GM20431 (cell line): ENCODE results near the gene MRPL48.
"Not testable (repeated sequence)": the region's sequence is repeated elsewhere in the genome, so short reads cannot be mapped to it uniquely, and the experiment has no call there.

Experiments
- in situ Hi-C: fragments of 300-500 bp; cut with MseI, MboI; formaldehyde crosslinking; loops from one replicate; pipeline ENCODE4 v1.15.0; 2020; ENCODE audit warnings: low sequenced_read_pairs; ENCODE audit not compliant: unreplicated experiment

Gene MRPL48

GRCh38 chr11:73770811-73771210 is 16.9 kb upstream of the MRPL48 start:
- in situ Hi-C loops = not testable (repeated sequence)

DNA sequence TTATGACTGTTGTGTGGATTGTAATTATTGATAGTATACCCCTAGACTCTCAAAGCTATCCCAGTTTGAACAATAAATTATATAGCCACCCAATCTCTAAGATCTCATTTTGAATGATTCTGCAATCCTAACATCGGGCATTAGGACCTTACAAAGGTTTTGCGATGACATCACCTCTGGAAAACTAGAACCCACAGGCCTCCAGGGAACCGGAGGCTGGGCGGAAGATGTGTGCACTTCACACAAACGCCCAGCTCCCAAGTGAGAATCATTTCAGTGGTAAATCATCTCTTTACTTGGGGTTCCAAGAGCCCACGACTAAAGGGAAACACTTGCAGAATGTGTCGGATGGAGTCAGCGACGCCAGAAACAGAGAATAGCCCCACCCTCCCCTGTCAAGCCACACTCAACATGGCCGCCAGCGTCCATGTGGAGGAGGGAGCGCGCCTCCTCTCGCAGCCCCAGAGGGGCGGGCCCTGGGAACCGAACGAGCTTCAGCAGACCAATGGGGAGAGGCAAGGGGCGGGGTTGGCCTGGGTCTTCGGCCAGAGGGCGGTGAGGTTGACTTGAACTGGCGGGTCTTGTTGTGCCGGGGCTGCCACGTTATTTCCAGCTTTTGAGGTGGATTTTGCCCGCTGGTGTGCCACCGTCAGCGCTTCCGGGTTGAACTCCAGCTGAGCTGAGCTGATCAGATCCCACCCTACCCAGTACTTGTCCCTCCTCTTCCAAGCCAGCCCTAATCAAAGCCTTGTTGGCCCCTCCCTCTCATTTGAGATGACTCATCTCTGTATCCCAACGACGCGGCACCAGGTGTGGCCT is 8.4 kb upstream of the MRPL48 start:
- in situ Hi-C loops = no loop called here

DNA sequence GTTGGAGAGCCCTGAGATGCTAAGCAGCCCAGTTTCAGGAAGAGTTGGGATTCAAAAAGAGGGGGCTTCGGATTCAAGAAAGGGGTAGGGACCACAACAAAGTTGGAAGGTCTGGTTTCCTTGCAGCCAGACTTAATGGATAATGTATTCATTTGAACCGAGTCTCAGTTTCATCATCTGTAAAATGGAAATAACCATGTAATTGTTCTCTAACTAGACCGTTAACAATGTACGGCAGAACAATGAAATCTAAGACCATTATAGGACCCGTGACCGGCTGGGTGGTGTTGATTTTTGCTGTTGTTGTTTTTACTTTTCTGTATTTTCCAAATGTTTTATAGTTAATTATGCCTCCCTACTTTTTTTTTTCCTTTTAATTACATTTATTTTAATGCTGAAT is 6.4 kb upstream of the MRPL48 start:
- in situ Hi-C loops = no loop called here

GRCh38 chr11:73783483-73784020 is 4.1 kb upstream of the MRPL48 start:
- in situ Hi-C loops = no loop called here

GRCh38 chr11:73784080-73784634 is 3.5 kb upstream of the MRPL48 start:
- in situ Hi-C loops = no loop called here

DNA sequence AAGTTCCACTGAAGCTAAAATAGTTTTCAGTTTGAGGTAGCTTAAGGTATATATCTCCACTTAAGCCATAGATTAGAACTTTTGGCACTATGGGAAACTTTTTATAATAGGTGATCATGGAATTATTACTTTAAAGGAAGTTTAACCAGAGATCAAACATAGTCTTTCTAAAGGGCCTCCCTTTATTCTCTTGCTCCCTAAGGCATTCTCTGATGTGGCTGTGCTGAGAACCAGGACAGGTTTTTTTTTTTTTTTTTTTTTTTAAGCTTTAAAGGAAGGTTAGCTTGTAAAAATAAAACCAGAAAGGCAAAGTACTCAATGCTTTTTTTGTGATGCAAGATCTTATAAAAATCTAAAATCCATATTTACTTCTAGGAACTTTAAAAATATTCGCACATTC is 2.9 kb upstream of the MRPL48 start:
- in situ Hi-C loops = no loop called here

- in situ Hi-C loops = not testable (repeated sequence)
Measured at GRCh38 chr11:73785467-73785866, 2.2 kb upstream of the MRPL48 start.

GRCh38 chr11:73787051-73787642 is 527 bp upstream of the MRPL48 start:
- in situ Hi-C loops = no loop called here

GRCh38 chr11:73789279-73789670 is 1.6 kb downstream of the MRPL48 start:
- in situ Hi-C loops = no loop called here

GRCh38 chr11:73792584-73792983 is 4.9 kb downstream of the MRPL48 start:
- in situ Hi-C loops = no loop called here

DNA sequence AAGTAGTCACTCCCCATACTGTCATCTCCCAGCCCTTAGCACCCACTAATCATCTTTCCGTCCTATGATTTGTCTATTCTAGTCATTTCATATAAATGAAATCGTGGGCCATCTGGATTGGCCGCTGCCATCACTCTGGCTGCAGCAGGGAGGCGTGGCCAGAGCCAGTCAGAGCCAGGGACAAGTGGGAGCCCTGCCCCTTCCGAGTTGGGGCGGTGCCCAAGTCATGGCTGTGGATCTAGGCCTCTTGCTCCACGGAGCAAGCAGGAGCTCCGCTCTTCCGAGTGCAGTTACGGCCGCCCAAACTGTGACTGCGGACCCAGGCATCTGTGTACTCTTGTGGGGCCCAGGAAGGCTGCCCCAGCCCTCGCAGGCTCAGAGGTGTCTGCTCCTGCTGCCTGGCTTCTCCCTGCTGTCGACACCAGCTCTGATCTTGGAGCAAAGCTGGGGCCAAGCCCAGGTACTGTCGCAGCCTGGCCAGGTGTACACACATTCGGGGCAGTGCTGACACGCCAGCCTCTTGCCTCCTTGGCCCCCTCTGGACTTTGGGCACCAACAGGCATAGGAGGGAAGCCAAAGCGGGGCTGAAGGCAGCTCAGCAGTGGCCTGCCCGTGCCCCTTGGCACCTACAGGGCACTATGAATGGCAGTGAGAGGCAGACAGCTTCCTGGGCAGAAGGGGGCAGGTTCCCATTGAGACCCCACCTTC is 8.4 kb downstream of the MRPL48 start:
- in situ Hi-C loops = no loop called here

DNA sequence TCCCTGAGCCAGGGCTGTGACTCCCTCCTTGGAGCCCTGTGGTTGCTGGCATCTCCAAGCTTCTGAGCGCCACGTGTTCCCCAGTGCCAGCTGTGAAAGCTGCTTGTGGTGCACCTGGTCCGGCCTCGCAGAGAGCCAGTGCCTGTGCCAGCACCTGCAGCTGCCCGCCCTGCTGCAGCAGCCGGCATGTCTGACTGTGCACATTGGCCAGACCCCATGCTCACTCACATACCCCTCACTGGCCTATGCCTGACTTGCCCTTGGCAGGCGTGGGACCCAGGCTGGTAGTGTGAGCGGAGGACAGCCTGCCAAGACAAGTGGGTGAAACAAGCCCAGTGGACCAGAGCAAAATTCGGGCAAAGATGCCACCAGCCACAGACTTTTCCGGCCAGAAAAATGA is 9.8 kb downstream of the MRPL48 start:
- in situ Hi-C loops = no loop called here

DNA sequence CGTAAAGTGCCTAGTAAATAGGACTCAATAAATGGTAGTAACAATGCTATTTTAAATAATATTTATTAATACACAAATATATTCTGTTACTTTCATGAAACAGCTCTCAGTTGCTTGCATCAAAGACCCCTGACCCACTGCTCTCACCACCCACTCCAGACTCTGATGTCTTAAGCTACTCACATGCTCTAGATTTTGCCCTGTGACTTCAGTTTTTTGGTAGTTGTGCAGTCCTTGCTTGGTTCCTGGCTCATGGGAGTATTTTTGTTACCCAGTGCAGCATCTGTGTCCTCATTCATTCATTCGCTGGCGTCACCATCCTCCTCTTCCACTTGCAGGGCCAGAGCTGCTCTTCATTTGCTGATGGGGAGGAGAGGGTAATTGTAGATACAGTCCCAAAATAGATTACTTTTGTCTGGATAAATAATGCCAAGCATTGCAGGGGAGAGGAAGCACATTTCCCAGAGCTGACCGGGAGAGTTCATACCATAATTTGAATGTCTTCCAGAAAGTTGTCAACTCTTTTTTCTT is 12.7 kb downstream of the MRPL48 start:
- in situ Hi-C loops = no loop called here

- in situ Hi-C loops = no loop called here
Measured at GRCh38 chr11:73801136-73801535, 13.5 kb downstream of the MRPL48 start.

DNA sequence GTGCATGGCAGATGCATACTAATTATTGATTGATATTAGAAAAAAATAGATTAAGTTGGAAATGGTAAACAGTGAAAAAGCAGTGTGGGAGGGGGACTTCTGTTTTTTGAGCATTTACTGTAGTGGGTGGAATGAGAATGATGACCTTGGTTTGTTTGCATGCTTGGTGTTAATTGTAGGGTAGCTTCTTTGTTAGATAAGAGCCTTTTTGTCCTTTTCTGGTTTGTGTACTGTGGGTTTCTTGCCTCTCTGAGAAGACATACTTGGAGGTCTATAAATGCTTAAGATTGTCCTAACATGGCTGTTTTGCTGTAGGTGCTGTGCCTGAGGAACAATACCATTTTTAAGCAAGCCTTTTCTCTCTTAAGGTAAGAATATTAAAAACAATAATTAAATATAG is 17.0 kb downstream of the MRPL48 start:
- in situ Hi-C loops = no loop called here

- in situ Hi-C loops = no loop called here
Measured at GRCh38 chr11:73808052-73808451, 20.4 kb downstream of the MRPL48 start.

DNA sequence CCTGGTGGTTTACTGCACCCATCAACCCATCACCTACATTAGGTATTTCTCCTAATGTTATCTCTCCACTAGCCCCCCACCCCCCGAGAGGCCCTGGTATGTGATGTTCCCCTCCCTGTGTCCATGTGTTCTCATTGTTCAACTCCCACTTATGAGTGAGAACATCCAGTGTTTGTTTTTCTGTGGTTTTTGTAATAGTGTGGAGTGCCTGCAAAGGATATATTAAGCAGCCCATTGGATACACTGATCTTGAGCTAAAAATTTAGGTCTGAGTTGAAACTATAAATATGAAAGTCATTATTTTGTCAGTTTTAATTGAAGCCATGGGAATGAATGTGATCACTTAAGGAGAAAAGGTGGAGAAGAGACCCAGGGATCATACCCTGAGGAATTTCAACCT is 23.0 kb downstream of the MRPL48 start:
- in situ Hi-C loops = no loop called here

DNA sequence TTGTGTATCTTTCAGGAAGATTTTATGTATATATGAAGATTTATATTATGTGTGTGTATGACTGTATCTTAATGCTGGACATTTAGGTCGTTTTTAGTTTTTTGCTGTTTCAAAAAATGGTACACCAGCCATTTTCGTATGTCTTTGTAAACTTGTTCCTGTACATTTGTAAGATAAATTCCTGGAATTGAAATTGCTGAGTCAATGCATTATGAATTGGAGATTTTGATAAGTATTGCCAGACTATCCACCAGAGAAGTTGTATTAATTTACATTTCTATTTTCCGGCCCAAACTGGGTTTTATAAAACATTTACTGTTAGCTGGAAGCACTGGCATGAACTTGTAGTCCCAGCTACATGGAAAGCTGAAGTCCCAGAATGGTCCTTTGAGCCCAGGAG is 24.6 kb downstream of the MRPL48 start:
- in situ Hi-C loops = no loop called here

DNA sequence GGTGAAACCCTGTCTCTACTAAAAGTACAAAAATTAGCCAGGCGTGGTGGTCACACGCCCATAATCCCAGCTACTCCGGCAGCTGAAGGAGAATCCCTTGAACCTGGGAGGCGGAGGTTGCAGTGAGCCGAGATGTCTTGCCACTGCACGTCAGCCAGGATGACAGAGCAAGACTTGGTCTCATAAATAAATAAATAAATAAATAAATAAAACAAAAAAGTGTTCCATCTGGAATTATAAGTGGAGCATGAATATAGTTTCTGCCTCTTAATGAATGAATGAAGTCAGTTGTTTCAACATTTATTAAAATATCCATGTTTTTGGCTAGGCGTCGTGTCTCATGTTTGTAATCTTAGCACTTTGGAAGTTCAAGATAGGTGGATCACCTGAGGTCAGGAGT is 27.1 kb downstream of the MRPL48 start:
- in situ Hi-C loops = no loop called here

DNA sequence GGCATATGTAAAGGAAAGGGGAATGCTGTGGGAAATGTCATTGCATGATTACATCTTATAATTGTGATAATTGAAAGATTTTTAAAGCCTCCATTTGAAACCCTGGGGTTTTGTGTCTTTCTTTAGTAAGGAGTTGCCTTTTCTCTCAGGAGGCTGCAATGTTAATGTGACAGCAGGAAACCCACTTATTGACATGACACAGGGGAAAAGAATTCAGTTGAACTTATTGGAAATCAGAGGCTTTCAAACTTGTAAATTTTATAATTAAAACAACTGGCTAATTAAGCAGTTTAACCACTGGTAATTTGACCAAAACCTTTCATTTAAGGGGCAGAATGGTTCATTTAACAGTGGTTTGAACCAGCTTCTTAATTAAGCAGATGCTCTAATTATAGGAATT is 31.2 kb downstream of the MRPL48 start:
- in situ Hi-C loops = no loop called here
